Measurements from ENCODE around the gene GRIK4.

Gene GRIK4

DNA sequence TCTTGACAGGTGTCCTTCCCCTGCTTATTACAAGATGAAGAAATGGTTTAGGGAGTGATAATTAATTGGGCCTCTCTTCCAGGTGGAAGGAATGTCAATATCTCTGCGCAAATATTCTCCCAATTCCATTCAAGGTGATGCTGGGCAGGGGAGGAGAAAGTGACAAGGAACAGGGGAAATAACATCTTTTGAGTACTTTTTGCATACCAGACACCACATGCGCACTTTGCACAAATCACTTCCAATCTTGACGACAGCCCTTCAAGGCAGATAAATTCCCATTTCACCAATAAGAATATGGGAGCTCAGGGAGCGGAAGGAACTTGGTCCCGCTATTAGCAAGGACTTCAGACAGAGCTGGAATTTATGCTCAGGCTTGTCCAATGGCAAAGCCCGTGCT is 367.2 kb downstream of the GRIK4 start:
- no peak for DNase-seq (ENCODE audit: low read depth in 2 of 2)

DNA sequence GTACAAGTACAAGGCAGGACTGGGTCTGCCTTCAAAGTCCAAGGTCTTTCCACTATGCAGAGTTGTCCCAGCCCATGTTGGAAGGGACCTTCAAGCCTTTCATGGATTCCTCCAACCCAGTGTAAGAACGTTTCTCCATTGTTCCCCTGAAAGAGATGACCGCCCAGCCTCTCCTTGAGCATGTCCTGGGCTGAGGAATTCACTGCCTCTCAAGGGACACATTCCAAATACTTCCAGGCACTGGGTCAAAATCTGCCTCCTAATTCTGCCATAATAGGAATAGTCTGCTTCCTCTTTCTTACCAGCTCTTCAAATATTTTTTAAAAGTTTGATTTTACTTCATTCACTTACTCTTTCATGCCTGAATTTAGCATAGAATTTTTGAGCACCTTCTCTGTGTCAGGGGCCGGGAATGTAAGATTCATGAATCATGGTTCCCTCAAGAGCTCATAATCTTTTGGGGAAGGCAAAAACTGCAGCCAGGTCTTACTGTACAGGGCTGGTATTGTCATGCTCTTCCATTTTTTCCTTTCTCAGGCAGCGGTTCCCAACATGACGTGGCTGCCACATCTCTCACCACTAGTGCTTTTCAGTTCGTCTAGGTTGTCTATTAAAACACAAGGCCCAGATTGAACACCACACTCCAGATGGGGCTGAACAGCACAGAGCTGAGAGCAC is 369.1 kb downstream of the GRIK4 start:
- DNase-seq (ENCODE audit: low read depth in 2 of 2), result no peak

DNA sequence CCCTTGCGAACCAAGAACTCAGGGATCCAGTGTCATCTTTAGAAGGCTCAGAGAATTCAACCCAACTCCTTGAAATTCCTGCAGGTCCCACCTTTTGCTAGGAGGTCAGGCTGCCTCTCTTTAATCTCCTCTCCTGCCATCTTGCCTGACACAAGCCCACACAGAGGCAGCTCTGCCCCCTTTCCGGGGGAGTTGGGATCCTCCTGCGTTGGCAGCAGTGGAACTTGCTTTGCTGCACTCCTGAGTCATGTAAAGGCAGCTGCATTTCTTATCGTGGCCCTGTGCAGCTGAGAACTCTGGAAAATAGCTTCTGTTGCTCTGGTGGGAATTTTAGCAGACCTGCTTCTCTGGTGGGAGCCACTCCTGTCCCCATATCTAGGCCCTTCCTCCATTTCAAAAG is 370.0 kb downstream of the GRIK4 start:
- DNase-seq (ENCODE audit: low read depth in 2 of 2), result no peak

DNA sequence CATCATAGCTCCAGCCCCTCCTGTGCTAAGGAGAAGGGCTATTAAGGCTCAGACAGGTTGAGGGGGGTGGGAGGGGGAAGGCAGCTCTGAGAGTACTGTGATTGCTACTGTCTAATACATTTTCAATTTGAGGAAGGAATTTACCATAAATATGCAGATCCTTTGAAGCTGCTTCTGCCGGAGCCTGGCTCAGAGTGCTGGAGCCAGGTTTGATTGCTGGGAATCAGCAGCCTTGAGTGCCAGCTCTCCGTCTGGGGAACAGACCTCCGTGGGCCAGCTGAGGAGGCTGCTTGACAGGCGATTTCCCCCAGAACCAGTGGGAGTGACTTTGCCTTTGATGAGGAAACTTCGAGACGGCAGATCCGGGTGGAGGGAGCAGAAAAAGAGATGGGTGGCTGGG is 370.6 kb downstream of the GRIK4 start:
- DNase-seq (ENCODE audit: low read depth in 2 of 2), result no peak

DNA sequence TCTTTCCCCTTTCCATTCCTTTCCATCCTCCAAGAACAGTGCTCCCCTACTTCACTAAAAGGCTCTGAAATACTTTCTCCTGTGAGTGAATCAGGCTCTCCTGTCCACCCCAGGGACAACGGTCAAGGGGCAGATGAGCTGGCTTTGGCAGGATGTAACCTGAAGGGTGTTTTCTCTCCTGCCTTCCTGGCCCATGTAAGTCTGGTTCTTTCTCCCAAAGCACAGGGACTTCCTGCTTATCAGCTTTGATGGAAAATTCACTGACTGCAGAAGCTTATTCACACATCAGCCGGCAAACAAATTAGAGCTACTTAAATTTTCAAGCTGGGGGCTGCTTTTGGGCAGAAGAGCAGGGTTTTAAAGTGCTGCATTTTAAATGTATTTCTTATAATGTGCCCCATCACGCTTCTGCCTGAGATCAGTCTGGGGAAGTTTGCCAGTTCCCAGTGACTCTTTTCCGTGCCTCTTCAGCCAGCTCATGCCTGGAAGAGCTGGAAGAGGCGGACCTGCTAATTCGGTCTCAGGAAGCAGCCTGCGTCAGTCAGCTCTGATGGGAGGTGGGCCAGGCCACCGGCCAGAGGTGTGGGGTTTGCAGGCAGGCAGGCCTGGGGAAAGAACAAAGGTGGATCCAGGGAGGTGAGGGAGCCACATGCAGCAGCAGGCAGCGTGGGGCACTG is 372.0 kb downstream of the GRIK4 start:
- DNase-seq (ENCODE audit: low read depth in 2 of 2), result no peak

DNA sequence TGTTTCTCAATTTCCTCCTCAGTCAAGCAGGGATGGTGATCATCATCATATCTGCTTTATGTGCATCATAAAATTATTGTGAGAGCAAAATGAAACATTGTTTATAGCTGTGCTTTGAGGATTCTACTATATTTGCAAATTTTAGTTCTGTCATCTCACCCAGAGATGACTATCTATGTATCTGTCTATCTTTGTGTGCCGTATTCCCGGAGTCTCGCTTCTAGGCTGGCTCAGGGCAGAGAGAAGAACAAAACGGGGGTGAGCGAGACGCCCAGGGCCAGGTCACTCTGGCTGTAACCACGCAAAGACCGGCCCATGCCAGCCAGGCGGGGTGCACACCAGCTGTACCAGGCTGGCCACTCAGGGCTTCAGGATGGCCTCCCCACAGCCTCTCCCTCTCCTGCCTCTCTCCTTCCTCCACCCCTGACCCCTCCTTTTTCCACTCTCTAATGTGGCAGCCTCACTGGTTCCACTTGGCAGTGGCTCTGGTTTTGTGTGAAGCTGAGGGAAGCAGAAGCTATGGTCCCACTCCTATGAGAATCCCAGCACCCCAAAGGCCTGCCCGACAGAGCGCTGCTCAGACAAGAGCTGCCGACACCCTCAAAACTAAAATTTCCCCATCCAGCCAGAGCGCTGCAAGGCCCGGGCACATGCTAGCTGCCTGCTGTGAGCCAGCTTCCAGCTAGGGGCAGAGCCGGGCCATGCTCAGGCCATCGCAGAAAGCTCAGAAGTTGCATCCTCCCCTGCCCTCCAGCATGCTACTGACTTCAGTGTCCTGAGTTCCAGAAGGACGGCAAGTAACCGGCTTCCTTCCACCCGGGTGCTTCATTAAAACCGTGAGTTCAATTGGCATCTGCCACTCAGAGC is 372.8 kb downstream of the GRIK4 start:
- no peak for DNase-seq (ENCODE audit: low read depth in 2 of 2)

DNA sequence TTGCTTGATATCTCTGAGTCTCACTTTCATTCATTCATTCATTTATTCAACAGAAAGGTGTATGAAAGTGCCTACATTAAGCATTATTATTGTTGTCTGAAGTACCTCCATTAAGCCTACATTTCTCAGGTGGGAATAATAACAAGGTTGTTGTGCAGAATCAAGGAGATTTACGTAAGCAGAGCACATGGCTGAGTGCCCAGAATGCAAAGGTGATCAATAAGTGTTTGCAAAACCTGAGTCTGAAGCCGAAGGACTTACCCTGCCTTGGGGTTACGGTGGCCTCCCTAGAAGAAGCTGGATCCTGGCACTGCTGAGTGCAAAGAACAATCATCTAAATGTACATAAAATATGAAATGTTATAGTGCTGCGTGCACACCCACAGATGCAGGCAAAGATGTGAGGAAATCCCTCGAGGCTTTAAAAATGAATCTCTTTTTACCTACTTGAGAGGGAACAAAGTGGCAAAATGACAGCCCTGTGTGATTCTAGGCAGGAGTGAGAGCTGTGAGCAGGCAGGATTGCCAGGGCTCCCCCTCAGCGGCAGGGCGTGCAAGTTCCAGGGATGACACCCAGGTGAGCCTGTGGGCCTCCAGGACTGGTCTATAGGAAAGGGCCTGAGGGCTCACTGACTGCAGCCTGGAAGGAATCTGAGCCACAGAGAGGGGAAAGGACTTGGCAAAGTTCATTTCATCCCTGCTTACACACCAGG is 379.2 kb downstream of the GRIK4 start:
- no peak for DNase-seq (ENCODE audit: low read depth in 2 of 2)

DNA sequence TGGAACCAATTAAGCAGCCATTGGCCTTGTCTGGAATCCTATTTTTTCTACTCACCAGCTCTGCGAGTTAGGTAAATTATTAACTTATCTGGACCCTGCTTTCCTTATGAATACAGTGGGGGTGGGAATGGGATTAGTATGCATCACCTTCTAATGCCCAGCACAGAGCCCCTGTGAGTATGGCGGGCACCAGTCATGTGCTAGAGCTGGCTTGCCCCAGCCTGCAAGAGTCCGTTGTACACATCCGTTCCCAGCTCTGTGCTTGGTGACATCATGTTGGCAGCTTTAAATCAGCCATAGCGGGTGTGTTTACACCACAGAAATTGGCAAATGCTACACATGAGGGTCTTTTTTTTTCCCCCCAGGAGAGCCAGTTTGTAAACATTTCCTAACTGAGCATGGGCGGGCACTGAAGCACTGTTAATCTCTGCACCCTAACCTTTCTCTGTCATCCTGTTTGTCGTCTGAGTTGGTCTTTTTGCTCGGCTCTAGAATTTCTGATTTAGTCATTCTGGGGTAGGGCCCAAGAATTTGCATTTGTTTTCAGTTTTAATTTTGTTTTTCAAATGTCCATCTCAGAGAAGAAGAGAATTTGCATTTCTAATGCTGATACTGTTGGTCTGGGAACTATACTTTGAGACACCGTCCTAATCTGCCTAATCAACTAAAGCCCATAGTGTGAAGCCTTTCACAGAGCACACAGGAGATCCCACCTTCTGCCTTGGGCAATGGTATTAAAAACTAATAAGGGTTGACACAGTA is 382.1 kb downstream of the GRIK4 start:
- DNase-seq (ENCODE audit: low read depth in 2 of 2), result no peak

DNA sequence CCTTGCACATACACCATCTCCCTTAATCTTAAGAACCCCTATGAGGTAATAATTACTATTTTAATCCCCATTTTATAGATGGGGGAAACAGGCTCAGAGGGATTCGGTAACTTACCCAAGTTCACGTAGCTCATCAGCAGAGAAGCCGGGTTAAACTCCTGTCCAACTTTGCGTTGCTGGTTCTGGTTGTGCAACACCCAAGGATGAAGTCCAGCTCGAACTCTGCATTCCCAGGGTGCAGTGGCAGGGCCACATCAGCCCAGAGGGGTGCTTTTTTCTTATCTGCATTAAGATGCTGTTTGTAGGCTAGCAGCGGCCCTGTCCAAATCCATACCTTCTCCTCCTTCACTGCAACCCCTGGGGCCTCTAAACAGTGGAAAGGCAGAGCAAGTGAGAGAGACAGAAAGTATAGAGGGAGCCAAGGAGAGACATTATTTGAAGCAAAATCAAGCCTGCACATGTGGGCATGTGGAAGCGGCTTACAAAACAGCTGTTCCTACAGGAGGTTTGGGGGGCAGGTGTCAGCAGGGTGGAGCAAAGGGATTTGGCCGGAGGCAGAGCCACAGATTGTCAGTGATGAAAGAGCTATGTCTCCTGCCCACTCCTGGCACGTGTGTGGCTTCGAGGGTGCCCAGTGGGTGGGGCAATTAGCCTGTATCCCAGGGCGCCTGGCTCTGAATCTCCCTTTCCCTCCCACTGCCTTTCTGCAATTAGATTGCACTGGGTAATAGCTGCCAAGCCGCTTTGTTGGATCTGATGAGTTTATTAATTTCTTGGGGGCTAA is 382.8 kb downstream of the GRIK4 start:
- no peak for DNase-seq (ENCODE audit: low read depth in 2 of 2)

DNA sequence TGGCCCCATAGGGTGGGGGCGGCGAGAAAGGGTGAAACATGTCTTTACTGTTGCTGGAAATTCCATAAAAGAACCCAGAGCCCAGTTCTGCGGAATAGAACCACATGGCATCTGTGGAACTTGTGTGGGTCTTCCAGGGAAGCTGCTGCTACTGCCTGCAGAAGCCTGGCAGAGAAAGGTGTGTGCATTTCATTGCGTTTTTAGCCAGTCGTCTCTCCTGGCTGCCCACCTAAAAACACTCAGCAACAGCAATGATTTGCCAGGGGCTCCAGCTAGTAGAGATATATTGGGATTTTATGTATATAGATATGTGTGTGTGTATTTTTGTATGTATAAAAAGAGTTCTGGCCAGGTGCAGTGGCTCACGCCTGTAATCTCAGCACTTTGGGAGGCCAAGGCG is 385.1 kb downstream of the GRIK4 start:
- DNase-seq (ENCODE audit: low read depth in 2 of 2), result no peak

DNA sequence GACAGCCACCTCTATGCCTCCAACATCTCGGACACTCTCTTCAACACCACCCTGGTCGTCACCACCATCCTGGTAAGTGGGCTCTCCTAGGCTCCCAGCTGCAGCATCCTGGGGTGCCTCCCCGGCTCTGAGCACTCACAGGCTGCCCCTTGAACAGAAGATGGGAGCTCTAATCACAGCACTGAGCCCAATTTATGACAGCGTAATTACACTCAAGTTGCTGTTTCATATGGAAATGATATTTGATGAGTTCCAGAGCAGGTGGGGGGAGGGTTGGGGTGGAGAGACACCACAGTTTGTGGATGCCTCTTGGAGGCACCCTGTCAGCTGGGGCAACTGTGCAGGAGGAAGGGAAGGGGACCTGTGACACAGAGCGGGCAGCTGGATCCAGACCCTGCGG is 387.0 kb downstream of the GRIK4 start:
- no peak for DNase-seq (ENCODE audit: low read depth in 2 of 2)

DNA sequence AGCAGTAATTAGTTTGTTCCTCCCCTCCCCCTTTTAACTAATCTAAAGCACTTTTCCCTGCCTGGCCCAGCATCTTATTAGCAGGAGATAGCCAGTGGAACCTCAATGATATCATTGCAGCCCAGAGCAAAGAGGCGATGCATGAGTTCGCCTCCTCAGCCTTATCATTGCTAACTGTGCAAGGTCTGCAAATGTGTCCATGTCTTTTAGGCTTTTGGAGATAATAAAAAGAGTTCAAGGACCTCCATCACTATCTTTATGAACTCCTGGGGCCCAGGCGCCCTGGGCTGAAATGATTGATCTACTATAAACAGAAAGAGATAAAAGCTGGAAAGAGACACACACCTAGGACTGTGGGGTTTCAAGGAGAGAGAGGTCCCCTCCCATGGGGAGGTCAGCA is 388.2 kb downstream of the GRIK4 start:
- no peak for DNase-seq (ENCODE audit: low read depth in 2 of 2)

DNA sequence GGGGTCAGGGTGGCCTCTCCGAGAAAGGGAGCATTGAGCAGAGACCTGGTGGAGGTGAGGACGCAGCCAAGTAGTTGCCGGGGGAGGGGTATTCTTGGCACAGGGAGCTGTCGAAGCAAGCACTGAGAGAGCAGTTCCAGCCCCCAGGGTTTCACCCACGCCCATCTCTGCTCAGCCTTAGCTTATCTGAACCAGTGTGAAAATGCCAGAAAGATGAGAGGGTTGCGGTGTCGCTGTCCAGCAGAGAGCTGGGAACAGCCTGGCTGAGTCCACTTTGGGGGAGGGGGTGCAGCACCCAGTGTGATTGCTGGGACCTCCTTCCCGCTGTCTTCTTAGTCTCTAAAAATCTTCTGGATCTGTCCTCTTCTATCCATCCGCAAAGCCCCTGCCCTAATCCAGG is 389.1 kb downstream of the GRIK4 start:
- no peak for DNase-seq (ENCODE audit: low read depth in 2 of 2)

DNA sequence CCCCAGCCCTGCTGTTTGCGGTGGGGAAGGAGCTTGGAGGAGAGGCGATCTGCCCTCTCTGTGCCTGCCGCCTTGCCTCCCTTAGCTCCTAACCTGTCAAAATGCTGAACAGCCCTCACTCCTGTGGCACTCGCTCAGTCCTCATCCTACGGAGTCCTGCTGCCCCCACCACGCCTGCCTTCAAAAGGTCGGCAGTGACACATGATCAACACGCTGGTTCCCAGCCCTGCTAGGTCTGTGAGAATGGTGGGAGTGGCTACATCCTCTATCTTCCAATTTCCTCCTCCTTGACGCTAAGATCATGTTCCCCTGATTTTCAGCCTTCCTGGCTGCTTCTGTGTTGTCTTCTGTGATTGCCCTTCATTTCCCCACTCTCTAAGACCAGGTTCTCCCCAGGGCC is 392.1 kb downstream of the GRIK4 start:
- no peak for DNase-seq (ENCODE audit: low read depth in 2 of 2)

DNA sequence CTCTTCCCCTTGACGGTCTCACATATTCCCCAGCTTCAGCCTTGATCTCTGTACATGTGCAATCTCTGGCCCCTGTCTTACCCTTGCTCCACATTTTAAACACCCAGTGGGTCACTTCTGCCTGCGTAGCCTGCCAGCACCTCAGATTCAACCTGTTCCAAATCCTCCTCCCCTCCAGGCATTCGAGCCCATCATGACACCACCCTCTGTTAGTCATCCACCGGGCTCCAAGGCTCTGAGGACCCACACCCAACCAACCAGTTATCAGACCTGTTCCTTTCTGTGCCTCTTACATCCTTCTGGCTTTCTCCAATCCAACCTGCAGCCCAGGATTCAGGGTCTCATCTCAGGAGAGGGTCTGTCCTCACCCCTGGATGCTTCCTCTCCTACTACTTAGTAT is 392.6 kb downstream of the GRIK4 start:
- no peak for DNase-seq (ENCODE audit: low read depth in 2 of 2)

DNA sequence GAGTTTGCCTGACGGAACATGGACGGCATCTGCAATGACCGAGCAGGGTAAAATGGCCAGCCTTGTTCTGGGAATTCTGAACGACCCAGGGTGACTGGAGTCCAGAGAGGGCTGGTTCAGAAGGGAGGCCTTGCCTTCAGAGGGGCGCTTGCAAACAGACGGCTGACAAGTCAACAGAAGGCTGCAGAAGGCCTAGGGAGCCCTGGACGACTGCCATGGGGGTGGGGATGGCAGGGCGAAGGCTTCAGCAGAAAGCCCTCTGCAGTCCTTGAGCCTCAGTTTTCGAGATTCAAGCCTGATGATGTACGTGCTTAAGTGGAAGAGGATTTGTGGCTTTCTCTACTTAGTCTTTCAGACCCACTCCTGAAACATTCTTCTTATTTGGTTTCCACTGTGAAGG is 395.2 kb downstream of the GRIK4 start:
- no peak for DNase-seq (ENCODE audit: low read depth in 2 of 2)

DNA sequence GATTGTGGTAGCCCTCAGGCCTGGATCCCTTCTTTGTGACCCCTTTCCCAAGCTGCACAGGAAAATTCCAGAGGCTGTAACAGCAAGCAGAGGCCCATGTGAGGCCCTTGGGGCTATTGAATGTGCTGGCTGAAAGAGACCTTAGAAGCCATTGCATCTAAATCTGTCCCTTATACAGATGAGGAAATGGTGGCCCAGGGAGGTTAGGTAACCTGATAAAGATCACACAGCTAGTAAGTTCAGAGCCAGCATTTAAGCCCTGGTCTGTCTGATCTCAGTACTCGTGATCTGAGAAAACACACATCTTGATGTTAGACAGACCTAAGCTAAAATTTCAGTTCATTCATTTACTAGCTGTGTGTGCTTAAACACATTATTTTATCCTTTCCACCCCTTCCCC is 396.4 kb downstream of the GRIK4 start:
- no peak for DNase-seq (ENCODE audit: low read depth in 2 of 2)

DNA sequence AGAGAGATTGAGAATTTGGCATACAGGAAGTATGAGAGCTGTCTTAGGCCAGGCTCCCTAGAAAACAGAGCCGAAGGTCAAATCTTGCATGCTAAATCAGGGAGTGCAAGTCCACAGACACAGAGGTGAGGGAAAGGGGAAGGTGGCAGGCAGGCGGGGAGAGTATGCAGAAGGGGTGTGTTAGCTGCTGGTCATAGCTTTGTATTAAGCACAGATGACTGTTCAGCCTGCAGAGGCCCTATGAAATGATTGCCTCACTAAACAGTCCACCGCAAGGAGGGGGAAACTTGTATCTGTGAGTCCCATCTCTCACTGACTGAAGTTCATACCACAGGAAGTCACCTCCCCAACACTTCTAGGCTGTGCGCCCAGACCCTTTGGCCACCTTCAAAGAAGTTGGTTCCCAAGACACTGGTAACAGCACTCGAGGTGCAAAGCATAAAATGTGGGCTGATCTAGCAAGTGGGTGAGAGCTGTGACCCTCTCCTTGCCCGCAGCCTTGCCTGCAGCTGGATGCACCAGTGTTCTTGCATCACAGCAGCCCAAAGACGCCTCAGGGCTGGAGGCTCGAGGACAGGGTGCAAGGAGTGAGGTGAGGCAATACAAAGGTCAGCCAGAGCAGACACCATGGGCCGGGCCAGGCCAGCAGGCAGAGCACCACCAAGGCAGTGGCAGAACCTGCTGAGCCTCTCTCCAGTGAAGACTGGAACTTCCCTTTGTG is 397.1 kb downstream of the GRIK4 start:
- DNase-seq (ENCODE audit: low read depth in 2 of 2), result no peak

DNA sequence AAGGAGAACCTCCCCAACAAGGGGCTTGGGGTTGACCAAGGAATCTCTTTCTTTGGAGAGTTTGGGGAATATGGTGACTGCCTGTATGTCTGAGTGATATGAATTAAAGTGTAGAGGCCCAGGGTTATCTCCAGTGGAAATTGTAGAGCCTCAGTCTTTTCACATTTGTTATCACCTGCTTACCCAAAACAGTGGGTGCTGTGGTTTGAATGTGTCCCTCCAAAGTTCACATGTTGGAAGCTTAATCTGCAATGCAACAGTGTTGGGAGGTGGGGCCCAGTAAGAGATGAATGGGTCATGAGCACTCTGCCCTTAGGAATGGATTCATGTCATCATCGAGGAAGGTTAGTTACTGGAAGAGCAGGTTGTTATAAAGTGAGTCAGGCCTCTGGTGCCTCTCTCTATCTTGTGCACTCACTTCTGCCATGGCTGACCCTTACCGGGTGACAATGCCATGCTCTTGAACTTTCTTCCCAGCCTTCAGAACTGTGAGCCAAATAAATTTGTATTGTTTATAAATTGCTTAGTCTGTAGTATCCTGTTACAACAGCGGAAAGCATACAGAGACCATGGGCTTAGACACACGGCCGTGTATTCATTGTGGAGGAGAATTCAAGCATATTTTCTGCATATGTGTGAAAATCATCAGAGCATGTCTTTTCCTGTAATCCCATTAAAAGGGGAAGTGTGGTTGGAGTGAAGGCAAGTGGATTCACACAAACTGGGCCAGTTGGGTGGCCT is 398.3 kb downstream of the GRIK4 start:
- DNase-seq (ENCODE audit: low read depth in 2 of 2), result no peak

All from activated CD8-positive, alpha-beta memory T cell treated with anti-CD3 and anti-CD28 coated beads for 4 hours (primary cell).